Measurements from ENCODE around the gene CLEC3B. TPM values are rescaled to one million over a fixed set of nuclear protein-coding genes. Genes with fewer than 3 reads are reported as not detected.
A peak's percentile ranks its signal among the peaks of the same experiment; 100 is the strongest.

Gene CLEC3B
- total RNA-seq, 4 donors from 2014 or later: 137 to 819 (median 340) TPM

- 59 to 72% methylated on average over 5 of the region's 5 CpGs for WGBS, 2 donors
- Histone ChIP-seq H3K9me3 (no peaks in the 10 kb centered on the region), H3K27ac (peak overlapping the region in 2 of 4 donors; percentile 26 to 55), H3K4me3 (no peak overlapping the region), H3K4me1 (peaks cover 0 to 64% (median 14%) of the 10 kb centered on the region in 4 donors), H3K36me3 (no peaks in the 10 kb centered on the region), H3K27me3 (no peaks in the 10 kb centered on the region)
- TF ChIP-seq EP300 (IDR thresholded peaks at IDR 0.05) (peak in 1 of 2 donors; percentile 26), CTCF (IDR thresholded peaks at IDR 0.05) (no peak), POLR2A (IDR thresholded peaks at IDR 0.05) (no peak)
- DNase-seq (ENCODE audit: low spot score in 2 of 2): no peak
Observed at GRCh38 chr3:45056608-45057301, 30.7 kb downstream of the CLEC3B start.

- no peak for TF ChIP-seq POLR2A (IDR thresholded peaks at IDR 0.05)
- no peak for TF ChIP-seq CTCF (IDR thresholded peaks at IDR 0.05)
- no peak for TF ChIP-seq EP300 (IDR thresholded peaks at IDR 0.05)
- peak overlapping the region in 2 of 4 donors; percentile 26 to 55 for H3K27ac ChIP-seq
- peaks cover 0 to 70% (median 14%) of the 10 kb centered on the region in 4 donors for H3K4me1 ChIP-seq
- H3K4me3 ChIP-seq: no peak overlapping the region
- no peaks in the 10 kb centered on the region for H3K36me3 ChIP-seq
- no peaks in the 10 kb centered on the region for H3K27me3 ChIP-seq
- no peaks in the 10 kb centered on the region for H3K9me3 ChIP-seq
- DNase-seq (ENCODE audit: low spot score in 2 of 2): no peak
- WGBS, 2 donors: 83 to 91% methylated on average over 3 of the region's 3 CpGs
Observed at GRCh38 chr3:45057557-45057956, 31.5 kb downstream of the CLEC3B start.

GRCh38 chr3:45059132-45059531, 33.0 kb downstream of the CLEC3B start:
- no peak for TF ChIP-seq POLR2A (IDR thresholded peaks at IDR 0.05)
- TF ChIP-seq EP300 (IDR thresholded peaks at IDR 0.05): no peak
- Histone ChIP-seq H3K27me3 (no peaks in the 10 kb centered on the region), H3K9me3 (no peaks in the 10 kb centered on the region), H3K4me1 (peaks cover 0 to 67% (median 14%) of the 10 kb centered on the region in 4 donors), H3K36me3 (no peaks in the 10 kb centered on the region), H3K27ac (peak overlapping the region in 1 of 4 donors; percentile 67), H3K4me3 (no peak overlapping the region)
- DNase-seq (ENCODE audit: low spot score in 2 of 2): no peak
- 67 to 68% methylated on average over 2 of the region's 2 CpGs for WGBS, 2 donors

GRCh38 chr3:45060165-45060892, 34.2 kb downstream of the CLEC3B start:
- no peaks in the 10 kb centered on the region for H3K9me3 ChIP-seq
- WGBS, 2 donors: 44 to 51% methylated on average over 4 of the region's 4 CpGs
- TF ChIP-seq POLR2A (IDR thresholded peaks at IDR 0.05) (no peak), CTCF (IDR thresholded peaks at IDR 0.05) (no peak), EP300 (IDR thresholded peaks at IDR 0.05) (no peak)
- H3K4me3 ChIP-seq: no peak overlapping the region
- no peaks in the 10 kb centered on the region for H3K27me3 ChIP-seq
- DNase-seq (ENCODE audit: low spot score in 2 of 2): no peak
- no peaks in the 10 kb centered on the region for H3K36me3 ChIP-seq
- H3K27ac ChIP-seq: no peak overlapping the region
- peaks cover 0 to 67% (median 13%) of the 10 kb centered on the region in 4 donors for H3K4me1 ChIP-seq

GRCh38 chr3:45062697-45063070, 36.6 kb downstream of the CLEC3B start:
- Histone ChIP-seq H3K27me3 (no peaks in the 10 kb centered on the region), H3K36me3 (no peaks in the 10 kb centered on the region), H3K4me3 (no peak overlapping the region), H3K4me1 (peaks cover 0 to 50% (median 10%) of the 10 kb centered on the region in 4 donors), H3K9me3 (no peaks in the 10 kb centered on the region), H3K27ac (peak overlapping the region in 2 of 4 donors; percentile 40 to 41)
- TF ChIP-seq CTCF (IDR thresholded peaks at IDR 0.05) (no peak), POLR2A (IDR thresholded peaks at IDR 0.05) (no peak), EP300 (IDR thresholded peaks at IDR 0.05) (no peak)
- 91 to 95% methylated on average over 1 of the region's 1 CpG for WGBS, 2 donors
- no peak for DNase-seq (ENCODE audit: low spot score in 2 of 2)

Data from tibial nerve (tissue), 4 donors.